Bronchial epithelial cell (primary cell): ENCODE data around the gene CFAP299. TPM values are rescaled to one million over a fixed set of nuclear protein-coding genes. Genes with fewer than 3 reads are reported as not detected.

Experiments used
- DNase-seq: peaks from one replicate; pipeline ENCODE4 v3.0.0-alpha.2; 2010; ENCODE audit warnings: low read depth
- FAIRE-seq: peaks from 2 replicates; lab custom pipeline; 2011; peaks lifted over from hg19 to GRCh38; lab: Jason Lieb, UNC
- H3K27me3 ChIP-seq: 2 replicates; pipeline ENCODE4 v1.5.1; 2011; ENCODE audit warnings: low read length; ENCODE audit not compliant: control insufficient read depth, insufficient read depth
- H3K36me3 ChIP-seq: 2 replicates; pipeline ENCODE4 v1.5.1; 2011; ENCODE audit warnings: low read length; ENCODE audit not compliant: control insufficient read depth, insufficient read depth
- H3K4me3 ChIP-seq: 2 replicates; pipeline ENCODE4 v1.5.1; 2011; ENCODE audit warnings: mild to moderate bottlenecking, low read depth, low read length, control low read depth
- total RNA-seq: library from RNA; depleted of rRNA; stranded (reverse); fragments of >200 nt; gene quantifications from 2 replicates; pipeline ENCODE4 v1.2.1, GENCODE V29; 2014
- TF ChIP-seq, protein P1 (sequence below): IDR thresholded peaks from 2 replicates; pipeline ENCODE4 v1.5.1; 2011; ENCODE audit warnings: mild to moderate bottlenecking, moderate library complexity, low read length, control low read depth, inconsistent platforms; ENCODE audit not compliant: insufficient read depth, severe bottlenecking

Gene CFAP299
- total RNA-seq, 1 donor from 2014 or later, result 0.26 TPM

GRCh38 chr4:80301884-80302283 is 33.6 kb upstream of the CFAP299 start:
- Histone ChIP-seq H3K4me3 (no peak overlapping the region), H3K27me3 (no peaks in the 10 kb centered on the region), H3K36me3 (no peaks in the 10 kb centered on the region)
- DNase-seq, result no peak
- no peak for FAIRE-seq
- TF ChIP-seq, protein P1, sequence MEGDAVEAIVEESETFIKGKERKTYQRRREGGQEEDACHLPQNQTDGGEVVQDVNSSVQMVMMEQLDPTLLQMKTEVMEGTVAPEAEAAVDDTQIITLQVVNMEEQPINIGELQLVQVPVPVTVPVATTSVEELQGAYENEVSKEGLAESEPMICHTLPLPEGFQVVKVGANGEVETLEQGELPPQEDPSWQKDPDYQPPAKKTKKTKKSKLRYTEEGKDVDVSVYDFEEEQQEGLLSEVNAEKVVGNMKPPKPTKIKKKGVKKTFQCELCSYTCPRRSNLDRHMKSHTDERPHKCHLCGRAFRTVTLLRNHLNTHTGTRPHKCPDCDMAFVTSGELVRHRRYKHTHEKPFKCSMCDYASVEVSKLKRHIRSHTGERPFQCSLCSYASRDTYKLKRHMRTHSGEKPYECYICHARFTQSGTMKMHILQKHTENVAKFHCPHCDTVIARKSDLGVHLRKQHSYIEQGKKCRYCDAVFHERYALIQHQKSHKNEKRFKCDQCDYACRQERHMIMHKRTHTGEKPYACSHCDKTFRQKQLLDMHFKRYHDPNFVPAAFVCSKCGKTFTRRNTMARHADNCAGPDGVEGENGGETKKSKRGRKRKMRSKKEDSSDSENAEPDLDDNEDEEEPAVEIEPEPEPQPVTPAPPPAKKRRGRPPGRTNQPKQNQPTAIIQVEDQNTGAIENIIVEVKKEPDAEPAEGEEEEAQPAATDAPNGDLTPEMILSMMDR, result no peak

- TF ChIP-seq, protein P1, result no peak
- FAIRE-seq (no peak), DNase-seq (no peak)
- Histone ChIP-seq H3K4me3 (no peak overlapping the region), H3K36me3 (no peaks in the 10 kb centered on the region), H3K27me3 (no peaks in the 10 kb centered on the region)
Observed at GRCh38 chr4:80302616-80303223, 32.8 kb upstream of the CFAP299 start.

DNA sequence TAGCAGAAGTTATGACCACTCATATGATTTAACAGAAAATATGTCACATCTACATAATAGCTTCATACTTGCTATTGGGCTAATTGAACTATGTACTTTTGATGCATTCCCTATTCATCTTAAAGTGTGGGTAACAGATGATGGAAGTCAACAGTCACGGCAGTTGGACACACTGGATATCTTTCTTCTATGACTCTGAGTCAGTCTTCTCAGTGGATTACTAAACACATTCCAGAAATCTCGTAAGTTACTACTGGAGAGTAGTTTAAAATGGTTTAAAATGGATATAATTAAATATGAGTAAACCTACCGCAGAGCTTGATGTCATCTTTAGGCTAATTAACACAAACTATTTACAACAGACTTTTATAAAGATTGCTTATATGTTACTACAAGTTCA is 30.1 kb upstream of the CFAP299 start:
- no peak for FAIRE-seq
- TF ChIP-seq, protein P1, result no peak
- peak; percentile 68 for DNase-seq
- Histone ChIP-seq H3K36me3 (no peaks in the 10 kb centered on the region), H3K27me3 (no peaks in the 10 kb centered on the region), H3K4me3 (no peak overlapping the region)

DNA sequence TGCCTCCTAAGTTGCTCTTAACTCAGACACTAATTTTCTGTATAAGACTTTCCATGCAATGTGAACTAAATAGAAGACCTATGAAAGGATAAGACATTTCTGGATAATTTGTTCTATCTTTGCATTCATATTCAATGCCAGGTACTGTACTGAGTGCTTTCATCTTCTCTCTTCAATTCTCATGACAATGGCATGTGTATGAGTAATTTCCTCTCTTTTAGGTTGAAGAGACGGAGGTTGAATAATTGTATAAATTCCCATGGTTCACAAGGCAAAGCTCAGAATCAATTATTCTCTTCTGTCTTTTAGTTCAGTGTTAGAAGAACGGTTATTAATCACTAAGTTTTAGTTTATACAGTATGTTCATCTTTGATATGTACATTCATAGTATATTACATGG is 29.3 kb upstream of the CFAP299 start:
- DNase-seq, result peak; percentile 75
- no peaks in the 10 kb centered on the region for H3K36me3 ChIP-seq
- no peak for FAIRE-seq
- TF ChIP-seq, protein P1, result no peak
- H3K27me3 ChIP-seq, result no peaks in the 10 kb centered on the region
- no peak overlapping the region for H3K4me3 ChIP-seq

- H3K27me3 ChIP-seq, result no peaks in the 10 kb centered on the region
- no peaks in the 10 kb centered on the region for H3K36me3 ChIP-seq
- TF ChIP-seq, protein P1, result no peak
- no peak for FAIRE-seq
- DNase-seq, result peak; percentile 78
- H3K4me3 ChIP-seq, result no peak overlapping the region
Observed at GRCh38 chr4:80307183-80307735, 28.3 kb upstream of the CFAP299 start.
